AG10803 (cell line): ENCODE measurements around the gene FAM89B.
A peak's percentile ranks its signal among the peaks of the same experiment; 100 is the strongest.

Experiments used
- DNase-seq: peaks from one replicate; pipeline ENCODE4 v3.0.0; 2010; ENCODE audit warnings: low read depth
- H3K4me3 ChIP-seq: 2 replicates; pipeline ENCODE4 v1.5.1; 2011; ENCODE audit warnings: mild to moderate bottlenecking, low read length, control low read depth
- CTCF ChIP-seq: conservative IDR thresholded peaks from 2 replicates; pipeline ENCODE4 v1.5.1; 2011; ENCODE audit warnings: mild to moderate bottlenecking, low read length, control low read depth, inconsistent platforms

The FAM89B gene

GRCh38 chr11:65596520-65596919 lies 24.2 kb downstream of the FAM89B start:
- H3K4me3 ChIP-seq, result no peak overlapping the region
- no peak for DNase-seq
- TF ChIP-seq CTCF, result no peak

- no peak for TF ChIP-seq CTCF
- no peak for DNase-seq
- H3K4me3 ChIP-seq, result no peak overlapping the region
These were observed 25.9 kb downstream of the FAM89B start for GRCh38 chr11:65598258-65598699.

GRCh38 chr11:65599216-65599954 lies 27.0 kb downstream of the FAM89B start:
- no peak overlapping the region for H3K4me3 ChIP-seq
- no peak for DNase-seq
- no peak for TF ChIP-seq CTCF

GRCh38 chr11:65599955-65600246 lies 27.6 kb downstream of the FAM89B start:
- no peak for TF ChIP-seq CTCF
- no peak overlapping the region for H3K4me3 ChIP-seq
- no peak for DNase-seq

GRCh38 chr11:65604258-65604657 lies 31.9 kb downstream of the FAM89B start:
- H3K4me3 ChIP-seq, result no peak overlapping the region
- no peak for TF ChIP-seq CTCF
- no peak for DNase-seq

GRCh38 chr11:65606876-65607613 lies 34.7 kb downstream of the FAM89B start:
- peak overlapping the region; percentile 27 for H3K4me3 ChIP-seq
- peak; percentile 94 for DNase-seq
- TF ChIP-seq CTCF, result no peak
